Vagina (tissue), 2 donors: Measurements from ENCODE around the gene TRIM5.

Experiments used
- CTCF ChIP-seq, 3 experiments: fragments of 450-650 bp in 2 of 3; fragments of 200-600 bp in 1 of 3; sonication (generic) in 1 of 3; IDR thresholded peaks; one replicate each; pipeline ENCODE4 v1.5.1; 2017 to 2019; ENCODE audit warnings: antibody characterized with exemption in 3 of 3, mild to moderate bottlenecking in 2 of 3, moderate library complexity in 2 of 3
- POLR2A ChIP-seq, 2 donors: fragments of 450-650 bp; IDR thresholded peaks; one replicate each; pipeline ENCODE4 v1.6.1; 2017; ENCODE audit warnings: antibody characterized with exemption in 2 of 2, mild to moderate bottlenecking in 2 of 2, moderate library complexity in 2 of 2
- POLR2AphosphoS5 ChIP-seq, 2 donors: sonication (generic); formaldehyde crosslinking; IDR thresholded peaks; one replicate each; pipeline ENCODE4 v1.9.0; 2017; ENCODE audit warnings: antibody characterized with exemption in 2 of 2, mild to moderate bottlenecking in 2 of 2, low read depth in 1 of 2; ENCODE audit not compliant: insufficient read depth in 1 of 2

GRCh38 chr11:5700421-5701054 is 15.7 kb upstream of the TRIM5 start:
- TF ChIP-seq POLR2A (IDR thresholded peaks at IDR 0.05): no peak
- TF ChIP-seq CTCF (IDR thresholded peaks at IDR 0.05): no peak
- TF ChIP-seq POLR2AphosphoS5 (IDR thresholded peaks at IDR 0.05; ENCODE audit: insufficient read depth in 1 of 2, low read depth in 1 of 2): no peak
